B cell (primary cell): ENCODE data around the gene SLC5A5. TPM values are rescaled to one million over a fixed set of nuclear protein-coding genes. Genes with fewer than 3 reads are reported as not detected.

ENCODE experiments used
- ATAC-seq: fragments of 200-7000 bp; cut with Tn5 transposase; one replicate; pipeline ENCODE4 v1.10.0; 2021; ENCODE audit warnings: low read depth, mild to moderate bottlenecking, moderate number of reproducible peaks, moderate library complexity
- CTCF ChIA-PET: fragments of 350-600 bp; sonication (Branson Sonifier 250); formaldehyde crosslinking; loops from one replicate; lab custom pipeline; 2021; ENCODE audit warnings: antibody characterized with exemption, inconsistent platforms; lab: Charles Lee
- POLR2A ChIA-PET: fragments of 350-600 bp; sonication (Branson Sonifier 250); formaldehyde crosslinking; loops from one replicate; lab custom pipeline; 2021; ENCODE audit warnings: antibody characterized with exemption; lab: Charles Lee
- DNase-seq: peaks from one replicate; pipeline ENCODE4 v3.0.0; 2013
- H2AFZ ChIP-seq: 2 replicates; pipeline ENCODE4 v1.6.1; 2012; ENCODE audit warnings: mild to moderate bottlenecking, low read depth, low read length; ENCODE audit not compliant: insufficient read depth, poor library complexity, severe bottlenecking
- H3K27ac ChIP-seq, 2 donors: 1 replicate in 1 of 2; 2 replicates in 1 of 2; pipeline ENCODE4 v1.5.1; 2012 to 2013; ENCODE audit warnings: low read length in 2 of 2, mild to moderate bottlenecking in 2 of 2, moderate library complexity in 1 of 2
- H3K27me3 ChIP-seq, 4 experiments: fragments of 200-600 bp in 1 of 4; sonication (generic) in 1 of 4; replicated peaks in 1 of 4; 1 replicate in 2 of 4; 2 replicates in 2 of 4; pipeline versions ENCODE4 v1.6.1 to v1.7.0; 2013 to 2016; ENCODE audit warnings: low read length in 3 of 4, mild to moderate bottlenecking in 2 of 4, mixed read lengths in 1 of 4, moderate library complexity in 1 of 4; ENCODE audit not compliant: insufficient read depth in 4 of 4, control insufficient read depth in 3 of 4; ENCODE audit errors: control extremely low read depth in 1 of 4
- H3K36me3 ChIP-seq, 2 experiments: replicated peaks in 1 of 2; 1 replicate in 1 of 2; 2 replicates in 1 of 2; pipeline versions ENCODE4 v1.6.1 to v1.7.1; 2013; ENCODE audit warnings: low read length in 1 of 2; ENCODE audit not compliant: insufficient read depth in 2 of 2, control insufficient read depth in 1 of 2; ENCODE audit errors: control extremely low read depth in 1 of 2, extremely low read depth in 1 of 2
- H3K4me1 ChIP-seq, 2 donors: fragments of 200-600 bp in 1 of 2; sonication (generic) in 1 of 2; 1 replicate in 1 of 2; 2 replicates in 1 of 2; pipeline versions ENCODE4 v1.5.1 to v1.6.1; 2013 to 2017; ENCODE audit warnings: low read length in 2 of 2; ENCODE audit not compliant: control insufficient read depth in 2 of 2, insufficient read depth in 2 of 2
- H3K4me2 ChIP-seq: replicated peaks from 2 replicates; pipeline ENCODE3; 2012; ENCODE audit warnings: mild to moderate bottlenecking, low read depth, low read length; ENCODE audit not compliant: poor library complexity, severe bottlenecking
- H3K4me3 ChIP-seq, 5 experiments: fragments of 200-600 bp in 1 of 5; sonication (generic) in 1 of 5; 1 replicate in 3 of 5; 2 replicates in 2 of 5; pipeline versions ENCODE4 v1.5.1 to v1.7.0; 2011 to 2016; ENCODE audit warnings: low read length in 4 of 5, mild to moderate bottlenecking in 4 of 5, low read depth in 2 of 5, control low read depth in 1 of 5, moderate library complexity in 1 of 5; ENCODE audit not compliant: insufficient read depth in 1 of 5; ENCODE audit errors: control extremely low read depth in 1 of 5, extremely low read depth in 1 of 5
- H3K79me2 ChIP-seq: fragments of 200-600 bp; sonication (generic); one replicate; pipeline ENCODE4 v1.6.0; 2016; ENCODE audit warnings: low read length; ENCODE audit not compliant: control insufficient read depth, insufficient read depth
- H3K9ac ChIP-seq: fragments of 200-600 bp; sonication (generic); 2 replicates; pipeline ENCODE4 v1.6.1; 2017; ENCODE audit warnings: mild to moderate bottlenecking, low read length, moderate library complexity
- H3K9me3 ChIP-seq, 3 donors: one replicate each; pipeline versions ENCODE4 v1.6.1 to v1.7.1; 2013; ENCODE audit warnings: low read length in 2 of 3; ENCODE audit not compliant: control insufficient read depth in 2 of 3, insufficient read depth in 1 of 3; ENCODE audit errors: control extremely low read depth in 1 of 3
- H4K20me1 ChIP-seq: 2 replicates; pipeline ENCODE4 v1.6.0; 2012; ENCODE audit warnings: mild to moderate bottlenecking, low read length; ENCODE audit not compliant: insufficient read depth, control insufficient read depth, poor library complexity, severe bottlenecking
- H3K27ac Mint-ChIP-seq: one replicate; pipeline ENCODE4 v1.8.0; 2021; ENCODE audit warnings: mixed read lengths
- H3K27me3 Mint-ChIP-seq: one replicate; pipeline ENCODE4 v1.8.0; 2021; ENCODE audit warnings: mixed read lengths
- H3K4me1 Mint-ChIP-seq: one replicate; pipeline ENCODE4 v1.8.0; 2021; ENCODE audit warnings: mixed read lengths
- H3K4me3 Mint-ChIP-seq: one replicate; pipeline ENCODE4 v1.8.0; 2021; ENCODE audit warnings: mixed read lengths
- H3K9me3 Mint-ChIP-seq: one replicate; pipeline ENCODE4 v1.8.0; 2022; ENCODE audit warnings: mixed read lengths; ENCODE audit not compliant: insufficient read depth
- CTCF ChIP-seq: fragments of 200-600 bp; IDR thresholded peaks from one replicate; pipeline ENCODE4 v1.8.0; 2022; ENCODE audit warnings: antibody characterized with exemption, mild to moderate bottlenecking
- EZH2 ChIP-seq: IDR thresholded peaks from 2 replicates; pipeline ENCODE4 v1.6.1; 2012; ENCODE audit warnings: borderline replicate concordance, low read depth, mild to moderate bottlenecking, moderate library complexity, low read length; ENCODE audit not compliant: insufficient read depth, poor library complexity, severe bottlenecking
- WGBS: methylation state at CpG from one replicate; pipeline ENCODE4 v1.1.5; 2013; ENCODE audit warnings: missing lambda C conversion rate; ENCODE audit not compliant: insufficient coverage; 5-methylcytosine and 5-hydroxymethylcytosine counted together
- intact Hi-C: fragments of 100-400 bp; cut with micrococcal nuclease; formaldehyde crosslinking; loops from one replicate; pipeline ENCODE4 v1.10.0; 2022
- polyA plus RNA-seq: library from polyadenylated mRNA; depleted of rRNA; stranded (reverse); fragments of >200 nt; gene quantifications from 2 replicates; pipeline ENCODE4 v1.2.3, GENCODE V29; 2012
- total RNA-seq, 2 donors: library from RNA; stranded (reverse); fragments of 120-200 nt in 1 of 2; gene quantifications; 1 replicate in 1 of 2; 2 replicates in 1 of 2; pipeline versions ENCODE4 v1.2.3 to v1.2.4, GENCODE V29; 2013 to 2022

Gene SLC5A5
- total and polyA plus RNA-seq, 2 donors (not counting 1 experiment from before 2014, with no cell fraction given): 0.07 to 0.40 TPM

GRCh38 chr19:17865364-17866311, 6.1 kb upstream of the SLC5A5 start:
- H4K20me1 ChIP-seq: peaks cover 40% of the 10 kb centered on the region
- no peak overlapping the region for H2AFZ ChIP-seq

More at GRCh38 chr19:17865364-17866311, 6.1 kb upstream of the SLC5A5 start:
- peaks cover 19 to 22% of the 10 kb centered on the region in 2 donors for H3K4me1 ChIP-seq
- ChIA-PET CTCF (interaction anchor here (1.2 to 2.3 kb wide), 4 partner anchors 10 to 132 kb away, joined by 3 to 10 read pairs (median 4); no protein-coding TSS in a partner anchor), POLR2A (no interaction called here)
- TF ChIP-seq CTCF (no peak), EZH2 (no peak)
- peaks cover 21% of the 10 kb centered on the region for H3K79me2 ChIP-seq
- no peak overlapping the region for H3K4me3 ChIP-seq
- H3K27ac ChIP-seq: no peak overlapping the region
- no peak overlapping the region for H3K4me2 ChIP-seq
- H3K9ac ChIP-seq: no peak overlapping the region
- 78% methylated on average over 7 of the region's 13 CpGs for WGBS
- intact Hi-C loops: no loop called here
- no peaks in the 10 kb centered on the region for H3K9me3 ChIP-seq
- DNase-seq: no peak
- no peak overlapping the region for H3K4me3 Mint-ChIP-seq
- peaks cover 4 to 46% of the 10 kb centered on the region in 2 experiments for H3K36me3 ChIP-seq
- H3K9me3 Mint-ChIP-seq: no peaks in the 10 kb centered on the region
- H3K4me1 Mint-ChIP-seq: peaks cover 24% of the 10 kb centered on the region
- peak overlapping the region; percentile 37 for H3K27ac Mint-ChIP-seq
- no peak for ATAC-seq
- peaks cover 0 to under 1% (median 0%) of the 10 kb centered on the region in 4 experiments for H3K27me3 ChIP-seq
- H3K27me3 Mint-ChIP-seq: no peaks in the 10 kb centered on the region
